ENCODE results near the gene VIP.

GRCh38 chr6:152701863-152702401, 48.7 kb upstream of the VIP start:
- TF ChIP-seq, protein P1, sequence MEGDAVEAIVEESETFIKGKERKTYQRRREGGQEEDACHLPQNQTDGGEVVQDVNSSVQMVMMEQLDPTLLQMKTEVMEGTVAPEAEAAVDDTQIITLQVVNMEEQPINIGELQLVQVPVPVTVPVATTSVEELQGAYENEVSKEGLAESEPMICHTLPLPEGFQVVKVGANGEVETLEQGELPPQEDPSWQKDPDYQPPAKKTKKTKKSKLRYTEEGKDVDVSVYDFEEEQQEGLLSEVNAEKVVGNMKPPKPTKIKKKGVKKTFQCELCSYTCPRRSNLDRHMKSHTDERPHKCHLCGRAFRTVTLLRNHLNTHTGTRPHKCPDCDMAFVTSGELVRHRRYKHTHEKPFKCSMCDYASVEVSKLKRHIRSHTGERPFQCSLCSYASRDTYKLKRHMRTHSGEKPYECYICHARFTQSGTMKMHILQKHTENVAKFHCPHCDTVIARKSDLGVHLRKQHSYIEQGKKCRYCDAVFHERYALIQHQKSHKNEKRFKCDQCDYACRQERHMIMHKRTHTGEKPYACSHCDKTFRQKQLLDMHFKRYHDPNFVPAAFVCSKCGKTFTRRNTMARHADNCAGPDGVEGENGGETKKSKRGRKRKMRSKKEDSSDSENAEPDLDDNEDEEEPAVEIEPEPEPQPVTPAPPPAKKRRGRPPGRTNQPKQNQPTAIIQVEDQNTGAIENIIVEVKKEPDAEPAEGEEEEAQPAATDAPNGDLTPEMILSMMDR (IDR thresholded peaks at IDR 0.05; ENCODE audit: borderline replicate concordance, extremely low read depth, low read length, poor library complexity, severe bottlenecking): no peak
- no peak for TF ChIP-seq EZH2 (IDR thresholded peaks at IDR 0.05; ENCODE audit: borderline replicate concordance, low read depth, low read length, severe bottlenecking)
